ENCODE measurements around the gene DNAH17.

DNAH17 gene

DNA sequence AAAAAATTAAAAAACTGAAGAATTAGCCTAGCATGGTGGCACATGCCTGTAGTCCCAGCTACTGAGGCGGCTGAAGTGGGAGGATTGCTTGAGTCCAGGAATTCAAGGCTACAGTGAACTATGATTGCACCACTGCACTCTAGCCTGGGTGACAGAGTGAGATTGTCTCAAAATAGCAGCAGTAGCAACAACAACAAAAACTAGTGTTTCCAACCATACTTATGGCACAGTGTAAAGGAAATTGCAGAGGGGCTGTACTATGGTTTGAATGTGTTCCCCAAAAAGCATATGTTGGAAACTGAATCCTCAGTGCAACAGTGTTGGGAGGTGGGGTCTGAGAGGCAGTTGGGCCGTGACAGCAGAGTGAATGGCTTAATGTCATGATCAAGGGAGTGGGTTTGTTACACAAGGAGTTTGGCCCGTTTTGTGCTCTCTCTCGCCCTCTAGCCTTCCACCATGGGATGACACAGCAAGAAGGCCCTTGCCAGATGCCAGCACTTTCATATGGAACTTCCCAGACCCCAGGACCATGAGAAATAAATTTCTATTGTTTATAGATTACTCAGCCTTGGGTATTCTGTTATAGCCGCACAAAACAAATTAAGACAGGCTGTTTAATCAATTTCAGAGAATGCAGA is 128.7 kb downstream of the DNAH17 start:
- no peak for DNase-seq

DNA sequence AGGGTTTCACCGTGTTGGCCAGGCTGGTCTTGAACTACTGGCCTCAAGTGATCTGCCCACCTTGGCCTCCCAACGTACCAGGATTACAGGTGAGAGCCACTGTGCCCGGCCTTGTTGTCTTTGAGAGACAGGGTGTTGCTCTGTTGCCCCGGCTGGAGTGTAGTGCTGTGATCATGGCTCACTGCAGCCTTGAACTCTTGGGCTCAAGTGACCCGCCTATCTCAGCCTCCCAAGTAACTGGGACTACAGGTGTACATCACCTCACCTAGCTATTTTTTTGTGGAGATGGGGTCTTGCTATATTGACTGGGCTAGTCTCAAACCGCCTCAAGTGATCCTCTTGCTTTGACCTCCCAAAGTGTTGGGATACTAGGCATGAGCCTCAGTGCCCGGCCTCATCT is 130.4 kb downstream of the DNAH17 start:
- no peak for DNase-seq

GRCh38 chr17:78444392-78444791 is 132.8 kb downstream of the DNAH17 start:
- DNase-seq: no peak

DNA sequence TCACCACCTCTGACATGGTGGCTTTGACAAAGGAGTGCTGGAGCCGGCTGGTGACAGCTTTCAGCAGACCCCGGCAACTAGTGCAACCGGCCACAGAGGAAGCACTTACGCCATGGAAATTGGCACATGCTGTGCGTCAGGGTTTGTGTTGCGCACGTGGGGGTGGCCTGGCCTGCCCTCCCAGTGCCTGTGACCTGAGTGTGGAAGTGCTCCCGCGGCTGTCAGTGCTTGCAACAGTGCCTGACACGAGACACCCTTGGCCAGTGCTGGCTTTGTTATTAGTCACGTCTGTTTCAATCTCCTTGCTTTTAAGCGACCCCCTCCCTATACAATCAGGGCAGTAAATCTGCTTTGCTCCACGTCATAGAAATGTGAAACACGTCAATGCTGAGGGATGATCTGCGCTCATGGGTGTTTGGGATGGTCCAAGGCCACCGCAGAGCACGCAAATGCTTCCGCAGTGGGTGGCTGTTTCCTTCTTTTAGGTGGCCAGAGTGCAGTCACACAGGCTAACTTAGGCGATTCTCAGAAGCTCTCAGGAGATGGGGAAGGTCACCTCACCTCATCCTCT is 134.5 kb downstream of the DNAH17 start:
- peak; percentile 20 for DNase-seq

GRCh38 chr17:78441271-78441971 is 135.8 kb downstream of the DNAH17 start:
- no peak for DNase-seq

- DNase-seq: no peak
Observed at GRCh38 chr17:78438694-78439325, 138.4 kb downstream of the DNAH17 start.

DNA sequence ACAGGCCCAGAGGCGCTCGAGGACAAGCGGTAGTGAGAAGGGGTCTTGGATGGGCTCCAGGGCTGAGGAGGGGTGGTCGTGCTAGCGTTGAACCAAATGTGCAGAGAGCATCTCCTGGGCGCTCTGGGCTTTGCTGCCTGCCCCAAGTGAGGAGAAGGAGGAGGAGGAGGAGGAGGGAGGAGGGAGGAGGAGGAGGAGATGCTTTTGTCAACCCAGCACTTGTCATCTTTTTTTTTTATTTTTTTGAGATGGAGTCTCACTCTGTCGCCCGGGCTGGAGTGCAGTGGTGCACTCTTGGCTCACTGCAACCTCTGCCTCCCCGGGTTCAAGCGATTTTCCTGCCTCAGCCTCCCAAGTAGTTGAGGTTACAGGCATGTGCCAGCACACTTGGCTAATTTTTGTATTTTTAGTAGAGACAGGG is 138.9 kb downstream of the DNAH17 start:
- DNase-seq: no peak

GRCh38 chr17:78437508-78438169 is 139.6 kb downstream of the DNAH17 start:
- DNase-seq: no peak

GRCh38 chr17:78435330-78436005 is 141.7 kb downstream of the DNAH17 start:
- DNase-seq: no peak

DNA sequence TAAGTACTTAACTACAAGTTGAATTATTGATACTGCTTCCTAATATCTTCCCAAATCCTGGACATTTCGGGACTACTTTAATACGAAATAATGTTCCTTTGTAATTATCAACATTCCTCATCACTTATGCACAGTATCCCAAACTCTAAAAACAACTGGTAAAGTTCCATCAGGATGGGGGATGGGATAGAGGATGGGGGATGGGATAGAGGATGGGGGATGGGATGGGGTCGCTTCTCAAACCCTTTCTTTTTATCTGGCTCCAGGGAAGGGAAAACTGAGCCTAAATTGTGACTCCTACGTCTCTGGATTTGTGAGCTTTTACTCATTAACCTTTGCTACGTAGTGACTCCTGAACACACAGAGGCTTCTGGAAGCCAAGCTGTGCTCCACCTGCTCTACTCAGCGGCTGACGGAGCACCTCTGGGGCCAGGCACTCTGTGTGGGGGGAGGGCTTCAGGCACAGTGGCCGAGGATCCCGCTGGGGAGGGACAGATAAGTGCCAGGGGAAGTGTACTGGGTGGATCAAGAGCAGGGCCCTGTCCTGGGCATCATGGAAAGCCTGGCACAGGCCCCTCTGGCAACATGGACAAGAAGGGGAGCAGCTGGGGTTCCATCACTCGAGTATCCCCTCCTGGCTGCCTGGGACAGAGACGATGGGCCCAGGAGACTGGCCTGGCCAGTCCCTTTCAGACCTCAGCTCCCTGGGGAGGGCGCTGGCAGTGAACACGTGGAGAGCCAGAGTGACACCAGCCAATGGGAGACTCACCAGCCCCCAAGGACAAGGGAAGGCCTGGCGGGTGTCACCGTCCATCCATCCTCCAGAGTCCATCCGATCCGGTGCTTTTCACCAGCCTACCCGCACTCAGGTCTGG is 142.5 kb downstream of the DNAH17 start:
- no peak for DNase-seq

GRCh38 chr17:78433780-78434335 is 143.3 kb downstream of the DNAH17 start:
- DNase-seq: no peak

DNA sequence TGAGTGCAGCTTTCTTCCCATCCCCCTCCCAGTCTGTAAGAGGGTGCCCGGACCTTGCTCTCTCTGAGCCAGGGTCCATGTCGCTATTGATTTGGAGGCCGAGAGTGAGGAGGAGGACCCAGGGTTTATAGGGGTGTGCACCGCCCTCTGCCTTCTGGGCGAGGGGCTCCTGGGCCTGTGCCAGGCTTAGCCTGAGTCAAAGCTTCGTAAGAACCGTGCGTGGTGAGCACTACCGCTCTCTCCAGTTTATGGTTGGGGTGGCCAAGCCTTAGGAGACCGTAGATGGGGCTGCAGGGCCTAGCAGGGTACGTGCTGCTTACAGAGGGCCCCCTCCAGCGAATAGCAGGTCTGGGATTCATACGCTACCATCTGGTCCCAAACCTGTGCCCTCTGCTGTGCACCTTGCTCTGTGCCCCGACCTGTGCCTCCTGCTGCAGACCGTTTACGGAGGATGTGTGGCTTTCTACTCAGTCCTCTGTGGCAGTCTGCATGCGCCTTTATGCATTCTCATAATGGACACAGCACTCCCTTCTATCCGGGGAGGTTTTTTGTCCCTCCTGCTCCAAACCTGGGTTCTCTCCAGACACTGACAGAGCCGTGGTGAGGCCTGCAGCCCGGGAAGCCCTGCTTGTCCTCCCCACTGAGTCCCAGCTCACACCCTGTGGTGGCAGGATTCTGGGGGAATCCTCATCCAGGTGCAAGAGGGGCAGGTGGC is 144.0 kb downstream of the DNAH17 start:
- no peak for DNase-seq

- DNase-seq: no peak
Observed at GRCh38 chr17:78432226-78433012, 144.8 kb downstream of the DNAH17 start.

- no peak for DNase-seq
Observed at GRCh38 chr17:78431692-78431958, 145.6 kb downstream of the DNAH17 start.

DNA sequence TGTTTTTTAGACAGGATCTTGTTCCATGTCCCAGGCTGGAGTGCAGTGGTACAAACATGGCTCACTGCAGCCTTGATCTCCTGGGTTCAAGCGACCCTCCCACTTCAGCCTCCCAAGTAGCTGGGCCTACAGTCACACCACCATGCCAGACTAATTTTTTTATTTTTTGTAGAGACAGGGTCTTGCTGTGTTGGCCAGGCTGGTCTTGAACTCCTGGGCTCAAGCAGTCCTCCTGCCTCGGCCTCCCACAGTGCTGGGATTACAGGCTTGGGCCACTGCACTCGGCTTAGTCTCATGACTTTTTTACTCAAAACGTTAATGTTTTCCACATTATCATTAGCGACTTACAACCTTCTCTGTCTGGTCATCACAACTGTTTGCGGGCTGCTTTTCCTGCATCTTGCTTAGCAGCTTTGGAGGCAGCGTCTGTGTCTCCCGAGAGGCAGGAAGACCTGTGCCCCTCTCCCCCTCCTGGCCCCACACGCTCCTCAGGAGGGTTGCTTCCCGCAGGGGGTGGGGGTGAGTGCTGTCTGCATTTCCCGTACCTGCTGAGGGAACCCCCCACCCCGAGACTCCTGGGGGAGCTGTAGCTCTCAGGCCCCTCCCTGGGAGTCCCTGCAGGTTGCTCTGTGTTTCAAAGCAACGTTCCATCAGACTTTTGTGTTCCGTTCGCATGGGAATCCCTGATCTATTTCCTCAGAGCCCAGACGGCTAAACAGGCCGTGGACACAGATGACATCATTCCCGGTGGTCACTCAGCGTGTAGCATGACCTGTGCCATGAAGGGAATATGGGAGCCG is 146.1 kb downstream of the DNAH17 start:
- DNase-seq: no peak

- DNase-seq: no peak
Observed at GRCh38 chr17:78429618-78429995, 147.6 kb downstream of the DNAH17 start.

DNA sequence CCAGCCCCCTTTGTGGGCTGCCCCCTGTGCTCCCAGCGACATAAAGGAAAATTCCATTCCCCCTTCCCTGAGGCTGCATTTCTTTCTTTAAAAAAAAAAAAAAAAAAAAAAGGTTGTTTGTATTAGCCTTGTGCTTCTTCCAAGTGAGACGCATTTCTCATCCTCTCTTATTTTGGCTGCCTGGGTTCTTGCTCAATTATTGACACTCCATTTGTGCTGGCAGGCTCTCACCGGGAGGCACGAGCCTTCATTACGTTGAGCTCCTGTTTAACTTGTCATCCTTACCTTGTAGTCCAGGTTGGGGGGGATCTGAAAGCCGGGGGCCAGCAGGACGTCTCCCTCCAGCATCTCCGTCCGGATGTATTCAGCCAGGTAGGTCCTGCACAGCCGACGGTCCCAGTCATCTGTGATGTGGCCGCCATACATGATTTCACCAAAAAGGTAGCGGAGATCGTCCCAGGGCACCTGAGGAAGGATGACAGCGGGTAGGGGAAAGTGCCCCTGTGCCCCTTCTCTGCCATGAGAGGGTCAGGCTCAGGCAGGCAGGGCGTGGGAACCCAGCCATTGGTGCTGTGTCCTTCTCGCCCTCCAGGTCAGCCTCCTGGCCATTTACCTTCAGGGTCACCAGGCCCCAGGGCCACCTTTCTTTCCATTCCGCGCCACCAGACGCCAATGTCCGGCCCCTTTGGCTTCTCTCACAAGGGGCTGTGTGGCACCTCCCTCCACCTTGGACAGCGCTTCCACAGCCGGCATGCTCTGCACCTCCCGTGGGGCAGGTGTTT is 148.2 kb downstream of the DNAH17 start:
- no peak for DNase-seq

DNA sequence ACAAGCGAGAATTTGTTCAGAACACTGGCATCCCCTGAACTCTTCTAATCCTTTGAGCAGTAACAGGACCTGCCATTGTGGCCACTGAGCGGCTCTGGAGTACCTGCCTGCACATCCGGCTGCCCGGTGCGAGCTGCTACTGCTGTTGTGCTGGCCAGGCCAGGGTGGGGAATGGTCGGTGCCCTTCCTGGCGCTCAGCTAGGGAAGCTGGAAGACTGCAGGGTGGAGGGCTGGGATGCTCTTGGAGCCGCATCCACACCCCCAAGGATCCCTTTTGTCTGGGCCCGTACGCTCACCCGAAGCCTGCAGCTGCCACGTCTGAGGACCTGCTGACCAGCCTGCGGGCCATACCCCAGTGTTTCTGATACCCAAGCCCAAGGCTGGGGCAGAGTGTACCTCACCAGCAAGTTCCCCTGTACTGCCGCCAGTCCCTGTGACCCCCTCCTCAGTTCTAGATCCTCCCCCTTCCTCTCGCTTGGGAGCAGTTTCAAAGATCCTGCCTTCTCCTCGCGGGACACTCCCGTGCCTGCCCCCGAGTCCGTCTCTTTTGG is 149.1 kb downstream of the DNAH17 start:
- no peak for DNase-seq
